ENCODE measurements around the gene FZR1. TPM values are rescaled to one million over a fixed set of nuclear protein-coding genes. Genes with fewer than 3 reads are reported as not detected.

The FZR1 gene
- total RNA-seq, 1 experiment from 2014 or later = 51.4 TPM

- 0 out of 7 replicates have a peak overlapping the region, but pooled peaks of 1 of the 3 experiments have one; percentile 47 for H3K27ac Mint-ChIP-seq
- peaks cover 13% of the 10 kb centered on the region for H3K23me2 ChIP-seq (ENCODE audit: insufficient read length, low read depth, low read length, poor library complexity, severe bottlenecking)
- H2BK15ac ChIP-seq (ENCODE audit: low read depth, low read length) = no peak overlapping the region
- peak; percentile 62; the same call in 2 of the 3 replicates for TF ChIP-seq CTCF (conservative IDR thresholded peaks at IDR 0.05)
- no peak overlapping the region for H2BK5ac ChIP-seq (ENCODE audit: insufficient read length, low read length)
- H2BK20ac ChIP-seq (ENCODE audit: low read depth, low read length, poor library complexity, severe bottlenecking) = no peak overlapping the region
- DNase-seq = peak; percentile 88
- H4K8ac ChIP-seq (replicated peaks; ENCODE audit: insufficient read length, low read depth, low read length) = no peak overlapping the region
- no peaks in the 10 kb centered on the region for H4K20me1 ChIP-seq (ENCODE audit: control insufficient read depth, insufficient read depth, insufficient read length)
- no peak overlapping the region for H3K9ac ChIP-seq (ENCODE audit: extremely low read depth, insufficient read length, low read length)
- H3K56ac ChIP-seq (ENCODE audit: insufficient read length, low read depth, low read length) = no peak overlapping the region
- no peak overlapping the region for H3K27ac ChIP-seq (ENCODE audit: insufficient read length, low read depth, low read length)
- H3K4ac ChIP-seq (ENCODE audit: low read depth, low read length) = no peak overlapping the region
- no peak overlapping the region for H2BK120ac ChIP-seq (ENCODE audit: low read depth, low read length, poor library complexity, severe bottlenecking)
- H3K36me3 Mint-ChIP-seq (ENCODE audit: insufficient read depth in 1 of 3, low read depth in 3 of 3) = peaks cover 8 to 10% (median 9%) of the 10 kb centered on the region in 3 experiments
- H3K27me3 Mint-ChIP-seq (ENCODE audit: low read depth) = peaks cover 19% of the 10 kb centered on the region
- H4K5ac ChIP-seq (ENCODE audit: insufficient read length, low read depth, low read length) = no peak overlapping the region
- no peaks in the 10 kb centered on the region for H3K79me1 ChIP-seq (ENCODE audit: insufficient read depth, low read depth, low read length, poor library complexity, severe bottlenecking)
- no peak overlapping the region for H3K14ac ChIP-seq (ENCODE audit: insufficient read depth, low read length)
- H3K27me3 ChIP-seq (ENCODE audit: insufficient read depth, low read length) = no peaks in the 10 kb centered on the region; the same call in 1 of the 2 replicates
- no peak overlapping the region for H3K4me2 ChIP-seq (ENCODE audit: insufficient read depth, insufficient read length, low read length)
- H3T11ph ChIP-seq (ENCODE audit: low read length) = no peak overlapping the region
- no peak overlapping the region for H4K91ac ChIP-seq (ENCODE audit: insufficient read length, low read depth, low read length)
- no CpG with 5 or more reads among the region's 19 CpGs for WGBS (ENCODE audit: extremely low coverage, insufficient read length, low lambda C conversion rate)
- no peak overlapping the region for H3K18ac ChIP-seq (ENCODE audit: insufficient read length, low read depth, low read length)
- no peak overlapping the region for H2AFZ ChIP-seq (ENCODE audit: low read length)
- no peaks in the 10 kb centered on the region; a peak in 1 of 5 replicates for H3K9me3 Mint-ChIP-seq
- H2BK12ac ChIP-seq (ENCODE audit: insufficient read length, low read depth, low read length) = no peak overlapping the region
- no peak overlapping the region for H2AK5ac ChIP-seq (ENCODE audit: insufficient read length, low read length)
- H3K23ac ChIP-seq (ENCODE audit: insufficient read length, low read depth, low read length) = no peak overlapping the region
- no peaks in the 10 kb centered on the region for H3K4me1 ChIP-seq (ENCODE audit: insufficient read depth, low read length)
- no peaks in the 10 kb centered on the region for H3K9me3 ChIP-seq (ENCODE audit: control insufficient read depth, low read depth, low read length)
- no peaks in the 10 kb centered on the region for H3K79me2 ChIP-seq (ENCODE audit: insufficient read depth, low read length)
- H3K4me3 Mint-ChIP-seq = peak overlapping the region; percentile 44 to 72
- H3K4me1 Mint-ChIP-seq = peaks cover 13 to 26% of the 10 kb centered on the region in 2 experiments
These were observed 69.2 kb downstream of the FZR1 start for GRCh38 chr19:3575260-3575741.

All from H9 (cell line).